Transverse colon (tissue), 4 donors: ENCODE results near the gene SBK2. TPM values are rescaled to one million over a fixed set of nuclear protein-coding genes. Genes with fewer than 3 reads are reported as not detected.

ENCODE experiments used
- DNase-seq: peaks from one replicate; pipeline ENCODE4 v3.0.0-alpha.2; 2019
- H3K27ac ChIP-seq, 4 donors: fragments of 200-600 bp; sonication (generic); 2 replicates each; pipeline ENCODE4 v1.5.1; 2016 to 2018; ENCODE audit warnings: inconsistent platforms in 4 of 4
- H3K27me3 ChIP-seq: fragments of 200-600 bp; sonication (generic); 2 replicates; pipeline ENCODE4 v1.5.1; 2017; ENCODE audit warnings: inconsistent platforms
- H3K36me3 ChIP-seq, 4 donors: fragments of 200-600 bp; sonication (generic); 2 replicates each; pipeline ENCODE4 v1.5.1; 2017 to 2019; ENCODE audit warnings: inconsistent platforms in 4 of 4
- H3K4me1 ChIP-seq, 4 donors: fragments of 200-600 bp; sonication (generic); 2 replicates each; pipeline ENCODE4 v1.5.1; 2017 to 2020; ENCODE audit warnings: inconsistent platforms in 4 of 4
- H3K4me3 ChIP-seq, 4 donors: fragments of 200-600 bp; sonication (generic); 1 replicate in 1 of 4; 2 replicates in 3 of 4; pipeline versions ENCODE4 v1.5.1 to v1.6.1; 2017 to 2019; ENCODE audit warnings: inconsistent platforms in 4 of 4
- H3K9me3 ChIP-seq, 2 donors: fragments of 200-600 bp; sonication (generic); 2 replicates each; pipeline ENCODE4 v1.5.1; 2017 to 2019; ENCODE audit warnings: inconsistent platforms in 2 of 2
- EP300 ChIP-seq: sonication (generic); formaldehyde crosslinking; IDR thresholded peaks from one replicate; pipeline ENCODE4 v1.6.1; 2017; ENCODE audit warnings: antibody characterized with exemption, low read depth
- POLR2A ChIP-seq: fragments of 450-650 bp; IDR thresholded peaks from one replicate; pipeline ENCODE4 v1.6.1; 2016; ENCODE audit warnings: antibody characterized with exemption, mild to moderate bottlenecking, moderate library complexity
- POLR2AphosphoS5 ChIP-seq, 3 donors: sonication (generic); formaldehyde crosslinking; IDR thresholded peaks; one replicate each; pipeline ENCODE4 v1.6.1; 2016; ENCODE audit warnings: antibody characterized with exemption in 3 of 3
- WGBS, 2 donors: methylation state at CpG; one replicate each; pipeline ENCODE4 v1.1.5; 2018; ENCODE audit warnings: low coverage in 1 of 2; 5-methylcytosine and 5-hydroxymethylcytosine counted together
- in situ Hi-C, 4 donors: fragments of 200-750 bp; cut with MboI; loops; one replicate each; pipeline versions ENCODE4 v1.15.0 to v1.15.1; 2017; ENCODE audit warnings: low sequenced_read_pairs in 3 of 4, low pct_ligation_motif_present in 1 of 4, low pct_unique_long_range_greater_than_20kb in 1 of 4
- intact Hi-C: fragments of 100-400 bp; cut with DNase I; formaldehyde crosslinking; loops from one replicate; pipeline ENCODE4 v1.15.1; 2023; ENCODE audit warnings: low total_unique reads
- total RNA-seq, 4 donors: library from RNA; depleted of rRNA; stranded (reverse); fragments of >200 nt; gene quantifications; one replicate each; pipeline ENCODE4 v1.1.0, GENCODE V29; 2016
- TF ChIP-seq, protein P1 (sequence below), 5 experiments: fragments of 200-600 bp in 3 of 5; fragments of 450-650 bp in 2 of 5; sonication (generic) in 3 of 5; IDR thresholded peaks; 1 replicate in 2 of 5; 2 replicates in 3 of 5; pipeline ENCODE4 v1.5.1; 2016 to 2017; ENCODE audit warnings: antibody characterized with exemption in 5 of 5, inconsistent platforms in 3 of 5, mild to moderate bottlenecking in 2 of 5, moderate library complexity in 1 of 5

SBK2 gene
- total RNA-seq, 4 donors from 2014 or later, result not detected

DNA sequence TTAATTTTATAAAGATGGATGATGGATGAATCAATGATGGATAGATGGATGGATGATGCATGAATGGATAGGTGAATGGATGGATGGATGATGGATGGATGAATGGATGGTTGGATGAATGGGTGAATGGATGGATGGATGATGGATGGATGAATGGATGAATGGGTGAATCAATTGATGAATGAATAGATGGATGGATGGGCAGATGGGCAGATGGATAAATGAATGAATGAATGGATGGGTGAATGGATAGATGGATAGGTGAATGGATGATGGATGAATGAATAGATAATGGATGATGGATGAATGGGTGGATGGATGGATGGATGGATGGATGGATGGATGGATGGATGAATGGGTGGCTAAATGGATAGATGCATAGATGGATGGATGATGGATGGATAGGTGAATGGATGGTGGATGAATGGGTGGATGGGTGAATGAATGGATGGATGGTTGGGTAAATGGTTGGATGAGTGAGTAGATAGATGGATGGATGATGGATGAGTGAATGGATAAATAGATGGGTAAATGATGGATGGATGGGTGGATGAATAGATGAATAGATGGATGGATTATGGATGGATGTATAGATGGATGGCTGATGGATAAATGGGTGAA lies 30.9 kb upstream of the SBK2 start:
- no peaks in the 10 kb centered on the region for H3K36me3 ChIP-seq
- TF ChIP-seq POLR2A (no peak), EP300 (no peak), POLR2AphosphoS5 (IDR thresholded peaks at IDR 0.05) (no peak)
- TF ChIP-seq, protein P1, sequence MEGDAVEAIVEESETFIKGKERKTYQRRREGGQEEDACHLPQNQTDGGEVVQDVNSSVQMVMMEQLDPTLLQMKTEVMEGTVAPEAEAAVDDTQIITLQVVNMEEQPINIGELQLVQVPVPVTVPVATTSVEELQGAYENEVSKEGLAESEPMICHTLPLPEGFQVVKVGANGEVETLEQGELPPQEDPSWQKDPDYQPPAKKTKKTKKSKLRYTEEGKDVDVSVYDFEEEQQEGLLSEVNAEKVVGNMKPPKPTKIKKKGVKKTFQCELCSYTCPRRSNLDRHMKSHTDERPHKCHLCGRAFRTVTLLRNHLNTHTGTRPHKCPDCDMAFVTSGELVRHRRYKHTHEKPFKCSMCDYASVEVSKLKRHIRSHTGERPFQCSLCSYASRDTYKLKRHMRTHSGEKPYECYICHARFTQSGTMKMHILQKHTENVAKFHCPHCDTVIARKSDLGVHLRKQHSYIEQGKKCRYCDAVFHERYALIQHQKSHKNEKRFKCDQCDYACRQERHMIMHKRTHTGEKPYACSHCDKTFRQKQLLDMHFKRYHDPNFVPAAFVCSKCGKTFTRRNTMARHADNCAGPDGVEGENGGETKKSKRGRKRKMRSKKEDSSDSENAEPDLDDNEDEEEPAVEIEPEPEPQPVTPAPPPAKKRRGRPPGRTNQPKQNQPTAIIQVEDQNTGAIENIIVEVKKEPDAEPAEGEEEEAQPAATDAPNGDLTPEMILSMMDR (IDR thresholded peaks at IDR 0.05), result no peak
- H3K27me3 ChIP-seq, result peaks cover 17% of the 10 kb centered on the region
- no peak overlapping the region for H3K27ac ChIP-seq
- no peaks in the 10 kb centered on the region for H3K9me3 ChIP-seq
- DNase-seq, result no peak
- in situ Hi-C loops, result no loop called here
- intact Hi-C loops, result no loop called here
- H3K4me1 ChIP-seq, result peaks cover 0 to 14% (median 8%) of the 10 kb centered on the region in 4 donors
- H3K4me3 ChIP-seq, result no peak overlapping the region

DNA sequence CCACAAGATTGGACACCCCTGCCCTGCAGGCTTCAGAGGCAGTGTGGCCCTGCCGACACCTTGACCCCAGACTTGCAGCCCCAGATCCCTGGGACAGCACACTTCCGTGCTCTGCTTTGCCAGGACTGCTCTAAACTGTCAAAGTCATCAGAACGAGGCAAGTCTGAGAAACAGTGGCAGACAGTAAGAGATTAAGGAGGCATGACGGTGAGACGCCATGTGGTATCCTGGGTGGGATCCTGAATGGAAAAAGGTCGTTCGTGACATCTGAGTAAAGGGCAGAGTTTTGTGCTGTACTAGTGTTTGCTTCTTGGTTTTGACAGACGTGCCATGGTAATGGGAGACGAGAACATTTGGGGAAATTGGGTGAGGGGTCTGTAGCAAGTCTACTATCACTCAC lies 29.9 kb upstream of the SBK2 start:
- H3K4me3 ChIP-seq, result no peak overlapping the region
- H3K27ac ChIP-seq, result no peak overlapping the region
- TF ChIP-seq EP300, result no peak
- TF ChIP-seq POLR2A, result no peak
- TF ChIP-seq POLR2AphosphoS5 (IDR thresholded peaks at IDR 0.05), result no peak
- TF ChIP-seq, protein P1 (IDR thresholded peaks at IDR 0.05), result no peak
- peaks cover 17% of the 10 kb centered on the region for H3K27me3 ChIP-seq
- in situ Hi-C loops (no loop called here), intact Hi-C loops (no loop called here)
- H3K36me3 ChIP-seq, result no peaks in the 10 kb centered on the region
- 52 to 59% methylated on average over 8 to 9 of the region's 9 CpGs for WGBS, 2 donors
- H3K9me3 ChIP-seq, result no peaks in the 10 kb centered on the region
- DNase-seq, result no peak
- peaks cover 0 to 14% (median 8%) of the 10 kb centered on the region in 4 donors for H3K4me1 ChIP-seq

DNA sequence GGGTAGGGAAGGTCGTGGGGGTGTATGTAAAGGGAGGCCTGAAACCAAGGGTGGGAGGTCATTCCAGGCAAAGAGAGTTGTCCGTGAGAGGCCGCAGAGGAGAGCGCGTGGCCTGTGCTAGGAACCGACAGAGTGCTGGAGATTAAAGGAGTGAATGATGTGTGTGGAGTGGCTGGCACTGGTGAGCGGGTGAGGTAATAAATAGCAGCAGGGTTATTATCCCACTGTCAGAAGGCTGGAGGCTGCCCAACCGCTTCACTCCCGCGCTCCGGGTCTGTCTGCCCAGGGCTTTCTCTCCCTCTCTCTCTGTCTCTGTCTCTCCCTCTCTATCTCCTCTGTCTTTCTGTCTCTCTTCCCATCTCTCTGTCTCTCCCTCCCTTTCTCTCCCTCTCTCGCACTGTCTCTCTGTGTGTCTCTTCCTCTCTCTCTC lies 26.3 kb upstream of the SBK2 start:
- Histone ChIP-seq H3K4me3 (no peak overlapping the region), H3K36me3 (no peaks in the 10 kb centered on the region), H3K4me1 (peaks cover 0 to 14% (median 8%) of the 10 kb centered on the region in 4 donors), H3K9me3 (no peaks in the 10 kb centered on the region), H3K27ac (no peak overlapping the region), H3K27me3 (peaks cover 17% of the 10 kb centered on the region)
- DNase-seq, result peak; percentile 53
- WGBS, 2 donors, result 14 to 40% methylated on average over 6 to 12 of the region's 12 CpGs
- TF ChIP-seq EP300, result no peak
- TF ChIP-seq, protein P1 (IDR thresholded peaks at IDR 0.05), result no peak
- peak; percentile 18 for TF ChIP-seq POLR2A
- no peak for TF ChIP-seq POLR2AphosphoS5 (IDR thresholded peaks at IDR 0.05)
- intact Hi-C loops, result no loop called here
- in situ Hi-C loops, result no loop called here

- TF ChIP-seq EP300 (no peak), POLR2AphosphoS5 (IDR thresholded peaks at IDR 0.05) (no peak), POLR2A (no peak)
- TF ChIP-seq, protein P1 (IDR thresholded peaks at IDR 0.05), result no peak
- Histone ChIP-seq H3K4me3 (no peak overlapping the region), H3K27me3 (peaks cover 4% of the 10 kb centered on the region), H3K36me3 (no peaks in the 10 kb centered on the region), H3K27ac (no peak overlapping the region), H3K9me3 (no peaks in the 10 kb centered on the region), H3K4me1 (peaks cover 0 to 14% (median 8%) of the 10 kb centered on the region in 4 donors)
- intact Hi-C loops, result no loop called here
- in situ Hi-C loops, result no loop called here
- DNase-seq, result no peak
- 71 to 84% methylated on average over 6 to 8 of the region's 9 CpGs for WGBS, 2 donors
Observed at GRCh38 chr19:55559684-55560083, 22.8 kb upstream of the SBK2 start.
